Mucosa of descending colon (tissue), 3 donors: ENCODE results near the gene PAFAH1B1. TPM values are rescaled to one million over a fixed set of nuclear protein-coding genes. Genes with fewer than 3 reads are reported as not detected.
"Not testable (repeated sequence)": the region's sequence is repeated elsewhere in the genome, so short reads cannot be mapped to it uniquely, and the experiment has no call there.

Experiments
- ATAC-seq: fragments of 200-7000 bp; cut with Tn5 transposase; one replicate; pipeline ENCODE4 v1.9.1; 2020; ENCODE audit warnings: mild to moderate bottlenecking, moderate library complexity
- DNase-seq, 3 donors: peaks; one replicate each; pipeline ENCODE4 v3.0.0-alpha.2; 2020
- H3K36me3 ChIP-seq: fragments of 200-600 bp; one replicate; pipeline ENCODE4 v1.8.0; 2021; ENCODE audit warnings: low read depth, mild to moderate bottlenecking
- H3K4me1 ChIP-seq: fragments of 200-600 bp; one replicate; pipeline ENCODE4 v1.8.0; 2021; ENCODE audit warnings: low read depth, mild to moderate bottlenecking
- H3K4me3 ChIP-seq: fragments of 200-600 bp; one replicate; pipeline ENCODE4 v1.8.0; 2021; ENCODE audit warnings: mild to moderate bottlenecking
- H3K9me3 ChIP-seq: fragments of 200-600 bp; one replicate; pipeline ENCODE4 v1.8.0; 2021; ENCODE audit warnings: mild to moderate bottlenecking
- intact Hi-C, 2 donors: fragments of 100-400 bp; cut with DNase I in 1 of 2; cut with micrococcal nuclease in 1 of 2; formaldehyde crosslinking; loops; one replicate each; pipeline versions ENCODE4 v1.11.0 to v1.11.1; 2022; cut with DNase I, micrococcal nuclease
- total RNA-seq, 3 donors: library from RNA; stranded (reverse); fragmentation: NEBNext Ultra II Directional in 2 of 3; extraction: Animal tissue kit (Norgen Biotek cat#: 25700) in 2 of 3; gene quantifications; one replicate each; pipeline versions ENCODE4 v1.2.1 to v1.2.4, GENCODE V29; 2021 to 2023
- TF ChIP-seq, protein P1 (sequence below): fragments of 200-600 bp; IDR thresholded peaks from one replicate; pipeline ENCODE4 v1.8.0; 2022; ENCODE audit warnings: antibody characterized with exemption, mild to moderate bottlenecking
- donor health status: DM: no; HTN: no; CAD: no; lungs with moderate emphysema.
- donor health status: DM: no; HTN: no; CAD: no.
- donor health status: DM: no; HTN: yes; CAD: no.

Gene PAFAH1B1
- total RNA-seq, 3 donors from 2014 or later = 108 to 142 (median 112) TPM

DNA sequence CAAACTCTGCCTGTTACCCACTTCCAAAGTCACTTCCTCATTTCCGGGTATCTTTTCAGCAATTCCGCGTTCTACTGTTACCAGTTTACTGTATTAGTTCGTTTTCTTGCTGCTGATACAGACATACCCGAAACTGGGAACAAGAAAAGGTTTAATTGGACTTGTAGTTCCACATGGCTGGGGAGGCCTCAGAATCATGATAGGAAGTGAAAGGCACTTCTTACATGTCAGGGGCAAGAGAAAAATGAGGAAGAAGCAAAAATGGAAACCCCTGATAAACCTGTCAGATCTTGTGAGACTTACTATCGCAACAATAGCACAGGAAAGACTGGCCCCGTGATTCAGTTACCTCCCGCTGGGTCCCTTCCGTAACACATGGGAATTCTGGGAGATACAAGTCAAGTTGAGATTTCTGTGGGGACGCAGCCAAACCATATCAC lies 30.9 kb downstream of the PAFAH1B1 start:
- intact Hi-C loops = no loop called here
- ATAC-seq (no peak), DNase-seq (no peak)
- TF ChIP-seq, protein P1, sequence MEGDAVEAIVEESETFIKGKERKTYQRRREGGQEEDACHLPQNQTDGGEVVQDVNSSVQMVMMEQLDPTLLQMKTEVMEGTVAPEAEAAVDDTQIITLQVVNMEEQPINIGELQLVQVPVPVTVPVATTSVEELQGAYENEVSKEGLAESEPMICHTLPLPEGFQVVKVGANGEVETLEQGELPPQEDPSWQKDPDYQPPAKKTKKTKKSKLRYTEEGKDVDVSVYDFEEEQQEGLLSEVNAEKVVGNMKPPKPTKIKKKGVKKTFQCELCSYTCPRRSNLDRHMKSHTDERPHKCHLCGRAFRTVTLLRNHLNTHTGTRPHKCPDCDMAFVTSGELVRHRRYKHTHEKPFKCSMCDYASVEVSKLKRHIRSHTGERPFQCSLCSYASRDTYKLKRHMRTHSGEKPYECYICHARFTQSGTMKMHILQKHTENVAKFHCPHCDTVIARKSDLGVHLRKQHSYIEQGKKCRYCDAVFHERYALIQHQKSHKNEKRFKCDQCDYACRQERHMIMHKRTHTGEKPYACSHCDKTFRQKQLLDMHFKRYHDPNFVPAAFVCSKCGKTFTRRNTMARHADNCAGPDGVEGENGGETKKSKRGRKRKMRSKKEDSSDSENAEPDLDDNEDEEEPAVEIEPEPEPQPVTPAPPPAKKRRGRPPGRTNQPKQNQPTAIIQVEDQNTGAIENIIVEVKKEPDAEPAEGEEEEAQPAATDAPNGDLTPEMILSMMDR = no peak
- peaks cover 40% of the 10 kb centered on the region for H3K4me1 ChIP-seq
- no peaks in the 10 kb centered on the region for H3K36me3 ChIP-seq
- no peaks in the 10 kb centered on the region for H3K9me3 ChIP-seq
- H3K4me3 ChIP-seq = no peak overlapping the region

DNA sequence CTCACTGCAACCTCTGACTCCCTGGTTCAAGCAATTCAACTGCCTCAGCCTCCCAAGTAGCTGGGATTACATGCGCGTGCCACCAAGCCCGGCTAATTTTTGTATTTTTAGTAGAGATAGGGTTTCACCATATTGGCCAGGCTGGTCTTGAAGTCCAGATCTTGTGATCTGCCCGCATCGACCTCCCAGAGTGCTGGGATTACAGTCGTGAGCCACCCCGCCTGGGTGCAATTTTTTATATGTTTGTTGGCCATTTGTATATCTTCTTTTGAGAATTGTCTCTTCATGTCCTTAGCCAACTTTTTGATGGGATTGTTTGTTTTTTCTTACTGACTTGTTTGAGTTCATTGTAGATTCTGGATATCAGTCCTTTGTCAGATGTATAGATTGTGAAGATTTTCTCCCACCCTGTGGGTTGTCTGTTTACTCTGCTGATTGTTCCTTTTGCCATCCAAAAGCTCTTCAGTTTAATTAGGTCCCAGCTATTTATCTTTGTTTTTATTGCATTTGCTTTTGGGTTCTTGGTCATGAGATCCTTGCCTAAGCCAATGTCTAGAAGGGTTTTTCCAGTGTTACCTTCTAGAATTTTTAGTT lies 33.3 kb downstream of the PAFAH1B1 start:
- H3K4me3 ChIP-seq, H3K9me3 ChIP-seq, DNase-seq, intact Hi-C loops, ATAC-seq, H3K36me3 ChIP-seq: not testable (repeated sequence)
- H3K4me1 ChIP-seq = peaks cover 60% of the 10 kb centered on the region

DNA sequence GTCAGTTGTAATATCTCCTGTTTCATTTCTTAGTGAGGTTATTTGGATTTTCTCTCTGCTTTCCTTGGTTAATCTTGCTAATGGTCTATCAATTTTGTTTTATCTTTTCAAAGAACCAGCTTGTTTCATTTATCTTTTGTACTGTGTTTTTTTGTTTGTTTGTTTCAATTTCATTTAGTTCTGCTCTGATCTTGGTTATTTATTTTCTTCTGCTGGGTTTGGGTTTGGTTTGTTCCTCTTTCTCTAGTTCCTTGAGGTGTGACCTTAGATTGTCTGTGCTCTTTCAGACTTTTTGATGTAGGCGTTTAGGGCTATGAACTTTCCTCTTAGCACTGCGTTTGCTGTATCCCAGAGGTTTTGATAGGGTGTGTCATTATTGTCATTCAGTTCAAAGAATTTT lies 35.5 kb downstream of the PAFAH1B1 start:
- intact Hi-C loops, H3K9me3 ChIP-seq, ATAC-seq, H3K4me3 ChIP-seq, DNase-seq, H3K36me3 ChIP-seq: not testable (repeated sequence)
- H3K4me1 ChIP-seq = peaks cover 57% of the 10 kb centered on the region

DNA sequence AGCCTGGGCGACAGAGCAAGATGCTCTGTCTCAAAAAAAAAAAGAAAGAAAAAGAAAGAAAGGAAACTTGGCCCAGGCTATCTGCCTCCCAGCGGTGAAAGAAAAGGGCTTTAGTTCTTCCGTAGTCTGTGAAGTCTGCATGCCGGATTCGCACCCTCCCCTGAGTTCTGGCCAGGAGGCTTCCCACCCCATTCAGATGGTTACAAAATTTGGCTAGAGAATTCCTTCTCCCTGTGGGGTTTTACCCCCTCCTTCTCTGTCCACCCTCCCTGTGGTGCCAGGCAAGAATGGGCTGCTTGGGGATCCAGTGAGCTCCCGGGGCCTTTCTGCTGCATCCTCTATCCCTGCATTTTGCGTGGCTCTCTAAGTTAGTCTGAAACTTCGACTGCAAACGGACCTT lies 37.8 kb downstream of the PAFAH1B1 start:
- Histone ChIP-seq H3K4me1 (peaks cover 75% of the 10 kb centered on the region), H3K36me3 (no peaks in the 10 kb centered on the region), H3K9me3 (no peaks in the 10 kb centered on the region), H3K4me3 (no peak overlapping the region)
- intact Hi-C loops = no loop called here
- TF ChIP-seq, protein P1 = no peak
- DNase-seq (no peak), ATAC-seq (no peak)

DNA sequence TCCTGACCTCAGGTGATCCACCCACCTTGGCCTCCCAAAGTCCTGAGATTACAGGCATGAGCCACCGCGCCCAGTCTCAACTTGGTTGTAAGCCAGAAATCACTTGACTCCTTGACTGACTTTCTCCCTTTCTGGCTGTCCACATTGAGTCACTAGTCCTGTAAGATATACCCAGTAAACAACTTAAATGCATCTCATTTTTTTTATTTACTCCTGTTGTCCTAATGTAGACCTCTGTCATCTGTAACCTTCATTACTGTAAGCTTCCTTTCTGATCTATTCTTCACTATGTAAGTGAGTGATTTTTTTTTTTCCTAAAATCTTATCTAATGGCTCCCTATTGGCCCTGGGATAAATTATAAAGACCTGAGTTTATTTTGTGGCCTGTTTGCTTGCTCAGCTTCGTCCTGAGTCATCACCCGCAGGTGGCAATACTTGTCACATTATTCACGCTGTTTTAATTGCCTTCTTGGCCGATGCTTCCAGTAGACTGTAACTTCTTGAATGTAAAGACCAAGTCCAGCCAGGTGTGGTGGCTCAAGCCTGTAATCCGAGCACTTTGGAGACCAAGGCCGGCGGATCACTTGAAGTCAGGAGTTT lies 41.0 kb downstream of the PAFAH1B1 start:
- Histone ChIP-seq H3K9me3 (no peaks in the 10 kb centered on the region), H3K4me3 (no peak overlapping the region), H3K36me3 (no peaks in the 10 kb centered on the region), H3K4me1 (peaks cover 52% of the 10 kb centered on the region)
- ATAC-seq = peak; percentile 91
- TF ChIP-seq, protein P1 = no peak
- intact Hi-C loops = no loop called here
- DNase-seq = peak in 1 of 3 donors; percentile 39

DNA sequence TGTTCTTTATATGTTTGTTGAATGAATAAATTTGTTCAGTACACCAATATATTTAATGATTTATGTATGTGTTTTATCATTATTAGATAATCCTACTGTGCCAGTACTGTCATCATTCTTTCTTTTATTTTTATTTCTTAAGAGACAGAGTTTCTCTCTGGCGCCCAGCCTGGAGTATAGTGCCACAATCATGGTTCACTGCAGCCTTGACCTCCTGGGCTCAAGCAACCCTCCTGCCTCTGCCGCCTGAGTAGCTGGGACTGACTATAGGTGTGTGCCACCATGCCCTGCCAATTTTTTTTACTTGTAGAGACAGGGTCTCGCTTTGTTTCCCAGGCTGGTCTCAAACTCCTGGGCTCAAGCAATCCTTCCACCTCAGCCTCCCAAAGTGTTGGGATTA lies 41.8 kb downstream of the PAFAH1B1 start:
- no peak for ATAC-seq
- H3K4me3 ChIP-seq = no peak overlapping the region
- H3K9me3 ChIP-seq = no peaks in the 10 kb centered on the region
- peaks cover 45% of the 10 kb centered on the region for H3K4me1 ChIP-seq
- no peaks in the 10 kb centered on the region for H3K36me3 ChIP-seq
- no peak for DNase-seq
- TF ChIP-seq, protein P1 = no peak
- intact Hi-C loops = no loop called here
